SK-N-SH (cell line): ENCODE data around the gene ANAPC2.

Experiments
- CTCF ChIP-seq: fragments of 200-600 bp; sonication (generic); IDR thresholded peaks from 2 replicates; pipeline ENCODE4 v1.6.1; 2017; ENCODE audit warnings: antibody characterized with exemption, mild to moderate bottlenecking, moderate library complexity
- ELF1 ChIP-seq: IDR thresholded peaks from 2 replicates; pipeline ENCODE4 v1.4.0; 2012
- GATA2 ChIP-seq: sonication (generic); formaldehyde crosslinking; IDR thresholded peaks from 2 replicates; pipeline ENCODE4 v1.5.0; 2020; ENCODE audit warnings: mild to moderate bottlenecking, missing genetic modification reagents
- MAX ChIP-seq: IDR thresholded peaks from 2 replicates; pipeline ENCODE4 v1.4.0; 2012; ENCODE audit warnings: low read depth
- MXI1 ChIP-seq: IDR thresholded peaks from 2 replicates; pipeline ENCODE4 v1.6.1; 2012; ENCODE audit warnings: mild to moderate bottlenecking, low read depth, low read length, improper control_type of control experiment
- REST ChIP-seq: IDR thresholded peaks from 2 replicates; pipeline ENCODE4 v1.6.1; 2012; ENCODE audit warnings: mild to moderate bottlenecking, low read depth, low read length, moderate library complexity
- RFX5 ChIP-seq: IDR thresholded peaks from 2 replicates; pipeline ENCODE4 v1.6.1; 2012; ENCODE audit warnings: mild to moderate bottlenecking, improper control_type of control experiment, low read length
- RXRA ChIP-seq: IDR thresholded peaks from 2 replicates; pipeline ENCODE4 v1.4.0; 2012; ENCODE audit warnings: low read depth, mild to moderate bottlenecking, borderline replicate concordance
- SIN3A ChIP-seq: IDR thresholded peaks from 2 replicates; pipeline ENCODE4 v1.6.1; 2012; ENCODE audit warnings: low read depth, mild to moderate bottlenecking, low read length, moderate library complexity, borderline replicate concordance

- TF ChIP-seq MXI1 = no peak
- TF ChIP-seq CTCF = no peak
- no peak for TF ChIP-seq RFX5
- TF ChIP-seq REST = no peak
- TF ChIP-seq RXRA = no peak
- no peak for TF ChIP-seq ELF1
- no peak for TF ChIP-seq MAX
- TF ChIP-seq GATA2 = no peak
- TF ChIP-seq SIN3A = no peak
Measured at GRCh38 chr9:137230705-137231371, 42.5 kb upstream of the ANAPC2 start, which contains the start of gene SLC34A3.
